K562 (cell line): ENCODE measurements around the gene CDH2.

Experiments used
- POLR2AphosphoS2 ChIP-seq: IDR thresholded peaks from 2 replicates; pipeline ENCODE4 v1.6.1; 2012; ENCODE audit warnings: low read length, improper control_type of control experiment
- POLR2AphosphoS5 ChIP-seq: IDR thresholded peaks from 2 replicates; pipeline ENCODE4 v1.6.1; 2011; ENCODE audit warnings: mild to moderate bottlenecking, low read depth, low read length, moderate library complexity; ENCODE audit not compliant: control insufficient read depth, insufficient read depth
- ZHX1 ChIP-seq: fragments of 150-350 bp; conservative IDR thresholded peaks from 2 replicates; pipeline ENCODE4 v1.6.1; 2014; ENCODE audit warnings: low read length

GRCh38 chr18:28113271-28114029 is 63.5 kb downstream of the CDH2 start:
- TF ChIP-seq POLR2AphosphoS2 (no peak), POLR2AphosphoS5 (no peak), ZHX1 (no peak)
